Hepatic stellate cell (primary cell): ENCODE data around the gene HHAT.
"Not testable (repeated sequence)": the region's sequence is repeated elsewhere in the genome, so short reads cannot be mapped to it uniquely, and the experiment has no call there.

Experiments
- DNase-seq: peaks from one replicate; pipeline ENCODE4 v3.0.0; 2011; ENCODE audit warnings: low spot score

The HHAT gene

DNA sequence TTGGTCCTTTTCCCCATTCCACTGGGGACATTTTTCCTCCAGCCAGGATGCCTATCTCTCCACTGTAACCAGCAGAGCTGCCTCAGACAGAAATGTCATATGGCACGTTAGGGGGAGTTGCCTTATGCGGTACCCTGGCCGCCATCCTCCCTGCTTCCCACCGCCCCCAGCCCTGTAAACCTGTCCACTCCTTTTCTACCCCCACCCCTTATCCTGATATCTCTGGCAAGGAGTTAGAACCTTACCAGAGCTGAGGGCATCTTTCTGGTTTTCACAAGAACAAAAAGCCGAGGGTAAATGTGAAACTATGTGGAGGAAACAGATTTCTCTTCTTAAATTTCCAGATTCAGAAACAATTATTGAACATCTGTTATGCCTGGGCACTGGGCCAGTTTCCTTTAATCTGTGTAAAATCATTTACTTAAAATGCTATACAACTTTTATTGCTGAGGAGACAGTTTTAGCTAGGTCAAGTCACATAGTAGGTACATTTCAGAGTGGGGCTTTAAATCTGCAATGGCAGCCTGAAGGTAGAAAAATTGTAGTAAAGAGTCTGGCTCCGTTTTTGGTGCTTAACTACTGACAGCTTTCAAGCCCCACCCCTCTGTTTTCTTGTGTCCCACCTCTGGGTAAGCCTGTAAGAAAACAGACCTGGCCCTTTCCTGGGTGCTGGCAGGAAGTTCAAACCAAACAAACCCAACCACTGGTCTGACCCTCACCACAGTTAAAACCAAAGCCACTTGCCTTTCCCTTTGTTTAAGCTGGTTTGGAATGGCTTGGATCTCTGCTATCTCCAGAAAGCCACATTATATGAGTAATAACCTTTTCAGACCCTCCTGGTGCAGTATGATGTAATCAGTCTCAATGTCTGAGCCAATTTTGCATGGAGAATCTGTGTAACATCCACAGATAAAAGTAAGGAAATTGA is 319.0 kb downstream of the HHAT start:
- peak; percentile 11 for DNase-seq

DNA sequence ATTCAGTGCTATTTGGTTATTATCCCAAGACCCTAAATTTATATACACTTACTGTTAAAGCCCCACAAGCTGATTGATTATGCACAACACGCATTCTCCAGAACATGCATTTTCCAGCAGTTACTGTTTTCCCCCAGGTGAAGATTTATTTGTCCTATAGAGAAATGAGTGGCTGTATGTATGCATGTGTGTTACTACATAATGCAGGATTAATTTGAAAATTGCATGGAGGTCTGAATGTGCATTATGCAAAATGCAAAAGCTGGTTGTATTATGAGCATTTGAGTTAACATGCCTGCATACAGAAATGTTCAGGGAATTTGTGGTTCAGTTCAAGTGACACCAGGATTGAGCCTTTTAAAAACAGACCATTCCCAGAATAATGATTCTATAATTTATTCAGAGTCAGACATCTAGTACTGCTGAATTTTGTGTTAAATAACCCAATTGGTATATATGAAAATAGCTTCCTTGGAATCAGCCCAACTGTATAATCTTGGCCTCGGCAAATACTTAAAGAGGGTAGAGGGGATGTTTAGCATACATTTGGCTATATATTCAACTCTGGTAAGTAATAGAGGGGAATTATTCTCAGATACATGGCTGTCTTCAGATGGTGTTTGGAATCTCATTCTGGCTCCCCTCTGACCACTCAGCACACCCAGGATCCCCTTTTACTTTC is 320.0 kb downstream of the HHAT start:
- no peak for DNase-seq

DNA sequence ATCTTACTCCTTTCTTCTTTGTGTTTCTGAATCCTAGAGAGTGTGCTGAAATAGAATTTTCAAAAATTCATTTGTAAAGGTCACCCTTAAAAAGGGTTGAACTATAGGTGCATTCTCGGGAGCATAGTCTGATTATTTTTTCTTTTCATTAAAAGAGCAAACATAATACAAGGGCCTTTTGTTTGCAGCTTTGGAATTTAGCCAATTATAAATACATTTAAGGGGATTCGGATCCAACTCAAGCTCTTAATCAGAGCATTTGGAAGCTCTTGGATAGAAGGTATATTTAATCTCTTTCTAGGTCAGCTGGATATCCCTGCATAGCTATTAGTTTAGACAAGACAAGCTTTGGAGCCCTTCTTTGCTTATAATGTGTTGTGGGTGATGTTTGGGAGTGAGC is 321.7 kb downstream of the HHAT start:
- DNase-seq: no peak

DNA sequence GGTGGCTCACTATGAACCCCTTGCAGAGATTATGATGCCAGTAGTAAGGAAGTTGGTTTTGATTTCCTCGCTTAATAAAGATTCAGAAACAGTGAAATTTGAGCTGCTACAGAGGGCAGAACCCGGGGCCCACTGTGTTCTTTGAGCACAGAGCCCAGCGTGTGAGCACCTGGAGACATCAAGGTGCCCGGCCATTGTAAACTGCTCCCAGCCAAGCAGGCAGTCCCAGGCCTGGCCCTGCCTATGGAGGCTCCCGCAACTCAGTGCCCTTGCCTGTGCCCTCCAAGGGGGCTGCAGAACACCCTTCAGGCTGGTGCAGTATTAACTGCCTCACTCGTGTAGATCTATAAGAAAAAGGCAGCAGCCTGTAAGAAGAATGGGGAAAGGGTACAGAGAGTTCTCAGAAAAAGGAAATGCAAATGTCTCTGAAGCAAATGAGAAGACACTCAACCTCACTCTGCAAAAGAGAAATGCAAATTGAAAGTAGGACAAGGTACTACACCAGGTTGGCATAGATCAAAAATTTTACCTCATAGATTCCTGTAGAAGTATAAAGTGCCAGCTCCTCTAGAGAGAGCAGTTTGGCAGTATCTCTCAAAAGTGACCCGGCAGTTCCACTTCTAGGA is 323.7 kb downstream of the HHAT start:
- DNase-seq: no peak

DNA sequence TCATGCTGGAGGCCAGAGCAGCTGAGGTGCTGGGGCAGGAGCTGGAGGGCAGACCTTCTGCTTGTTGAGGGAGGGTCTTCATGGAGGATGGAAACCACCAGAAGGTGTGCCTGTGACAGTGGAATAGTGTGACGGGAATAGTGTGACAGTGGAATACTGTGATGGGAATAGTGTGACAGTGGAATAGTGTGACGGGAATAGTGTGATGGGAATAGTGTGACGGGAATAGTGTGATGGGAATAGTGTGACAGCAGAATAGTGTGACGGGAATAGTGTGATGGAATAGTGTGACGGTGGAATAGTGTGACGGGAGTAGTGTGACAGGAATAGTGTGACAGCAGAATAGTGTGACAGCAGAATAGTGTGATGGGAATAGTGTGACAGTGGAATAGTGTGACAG is 325.1 kb downstream of the HHAT start:
- DNase-seq: no peak

DNA sequence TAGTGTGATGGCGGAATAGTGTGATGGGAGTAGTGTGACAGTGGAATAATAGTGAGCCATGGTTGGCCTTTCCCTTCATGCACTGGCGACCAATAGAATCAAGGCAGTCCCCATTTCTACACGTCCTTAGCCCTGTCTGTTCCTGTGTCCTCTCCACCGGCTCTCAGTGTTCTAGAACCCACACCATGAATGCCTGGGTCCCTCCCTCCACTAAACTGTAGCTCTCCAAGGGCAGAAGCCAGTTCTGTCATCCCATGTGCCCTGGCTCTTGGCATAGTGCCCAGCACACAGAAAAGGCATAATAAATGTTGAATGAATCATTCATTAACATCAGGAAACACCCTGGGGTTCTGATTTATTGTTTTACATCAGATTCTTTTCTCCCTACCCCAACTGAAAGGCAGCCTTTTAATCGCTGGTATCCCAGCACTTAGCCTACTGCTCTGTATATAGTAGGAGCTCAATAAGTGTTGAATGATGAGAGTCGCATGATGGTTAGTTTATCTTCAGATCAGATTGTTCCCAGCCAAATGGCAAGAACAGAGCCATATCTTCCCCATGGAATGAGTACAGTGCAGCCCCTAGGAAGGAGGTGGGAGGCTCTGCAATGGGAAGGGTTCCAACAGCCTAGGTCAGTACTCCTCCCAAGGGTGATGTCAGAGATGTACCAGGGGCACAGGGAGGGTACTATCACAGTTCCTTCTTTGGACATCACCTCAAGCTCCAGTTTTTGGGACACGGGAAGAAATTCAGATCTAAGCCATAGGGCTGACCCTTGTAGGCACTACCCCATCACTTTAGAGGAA is 325.7 kb downstream of the HHAT start:
- no peak for DNase-seq

DNA sequence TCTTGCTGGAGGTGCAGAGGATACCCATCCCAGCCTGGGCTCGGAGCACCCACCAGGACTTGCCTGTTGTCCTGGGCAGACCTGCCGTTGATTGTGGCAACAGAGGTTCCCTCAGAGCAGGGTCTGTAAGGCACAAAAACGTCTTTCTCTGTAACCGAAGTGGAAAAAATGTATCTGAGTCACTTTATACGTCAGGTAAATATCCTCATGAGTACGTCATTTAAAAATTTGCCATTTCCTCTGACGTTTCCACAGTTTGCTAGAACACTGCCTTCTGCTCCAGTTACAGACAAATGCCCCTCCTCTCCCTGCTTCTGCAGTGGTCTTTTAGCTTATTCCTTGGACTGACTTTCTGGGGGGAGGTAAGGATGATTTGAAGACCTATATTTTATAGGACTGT is 326.8 kb downstream of the HHAT start:
- no peak for DNase-seq

DNA sequence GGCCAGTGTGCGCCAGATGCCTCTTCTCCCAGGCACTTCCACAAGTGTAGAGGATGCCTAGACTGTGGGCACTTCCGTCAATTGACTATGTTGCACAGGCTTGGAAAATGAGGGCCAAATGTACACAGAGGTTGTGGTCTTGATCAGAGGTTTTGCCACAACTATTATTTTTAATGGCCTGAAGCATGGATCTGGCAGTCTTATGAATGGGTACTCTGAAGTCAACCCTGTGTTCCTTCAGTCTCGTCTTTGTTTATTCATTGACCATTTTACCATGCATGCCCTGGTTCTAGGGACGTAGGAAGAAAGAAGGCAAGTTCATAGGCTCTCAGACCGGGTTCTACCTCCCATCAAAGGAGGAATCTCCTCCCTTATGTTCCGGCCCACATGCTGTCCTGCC is 329.1 kb downstream of the HHAT start:
- no peak for DNase-seq

DNA sequence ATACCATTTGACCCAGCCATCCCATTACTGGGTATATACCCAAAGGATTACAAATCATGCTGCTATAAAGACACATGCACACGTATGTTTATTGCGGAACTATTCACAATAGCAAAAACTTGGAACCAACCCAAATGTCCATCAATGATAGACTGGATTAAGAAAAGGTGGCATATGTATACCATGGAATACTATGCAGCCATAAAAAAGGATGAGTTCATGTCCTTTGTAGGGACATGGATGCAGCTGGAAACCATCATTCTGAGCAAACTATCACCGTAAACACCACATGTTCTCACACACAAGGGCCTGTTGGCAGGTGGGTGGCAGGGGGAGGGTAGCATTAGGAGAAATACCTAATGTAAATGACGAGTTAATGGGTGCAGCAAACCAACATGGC is 332.8 kb downstream of the HHAT start:
- not testable (repeated sequence) for DNase-seq

DNA sequence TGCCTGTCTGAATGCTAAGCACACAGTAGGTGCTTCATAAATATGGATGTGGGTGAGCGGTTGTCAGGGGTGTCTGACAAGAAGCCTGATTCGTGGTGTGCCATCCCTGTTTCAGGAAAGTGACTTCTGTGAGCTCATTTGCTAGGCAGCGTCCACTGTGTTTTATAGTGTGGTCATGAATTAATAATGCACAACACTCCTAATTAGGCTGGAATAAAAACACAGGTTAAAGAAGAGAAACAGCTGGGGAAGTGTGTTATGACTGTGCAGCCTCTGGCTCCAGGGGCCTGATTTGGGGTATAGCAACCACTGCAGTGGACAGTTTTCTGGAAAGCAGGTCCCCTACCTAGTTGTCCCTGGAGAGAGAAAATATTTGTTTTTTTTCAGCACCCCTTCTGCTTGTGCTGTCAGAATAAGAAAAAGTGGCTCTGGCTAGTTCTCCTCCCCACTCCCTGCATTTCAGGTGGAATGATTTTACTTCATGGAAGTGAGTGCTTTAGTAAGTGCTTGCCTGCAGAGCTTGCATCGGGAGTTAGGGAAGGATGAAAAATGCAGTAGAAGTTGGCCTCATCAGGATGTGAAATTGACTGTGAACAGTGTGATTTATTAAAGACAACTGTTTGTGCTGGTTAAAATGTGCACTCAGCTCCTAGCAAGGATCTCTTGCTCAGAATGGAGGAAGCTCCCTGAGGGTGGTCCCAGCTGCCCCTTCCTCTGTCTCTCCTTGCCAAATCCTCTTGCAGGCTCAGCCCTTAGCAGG is 333.8 kb downstream of the HHAT start:
- DNase-seq: no peak

DNA sequence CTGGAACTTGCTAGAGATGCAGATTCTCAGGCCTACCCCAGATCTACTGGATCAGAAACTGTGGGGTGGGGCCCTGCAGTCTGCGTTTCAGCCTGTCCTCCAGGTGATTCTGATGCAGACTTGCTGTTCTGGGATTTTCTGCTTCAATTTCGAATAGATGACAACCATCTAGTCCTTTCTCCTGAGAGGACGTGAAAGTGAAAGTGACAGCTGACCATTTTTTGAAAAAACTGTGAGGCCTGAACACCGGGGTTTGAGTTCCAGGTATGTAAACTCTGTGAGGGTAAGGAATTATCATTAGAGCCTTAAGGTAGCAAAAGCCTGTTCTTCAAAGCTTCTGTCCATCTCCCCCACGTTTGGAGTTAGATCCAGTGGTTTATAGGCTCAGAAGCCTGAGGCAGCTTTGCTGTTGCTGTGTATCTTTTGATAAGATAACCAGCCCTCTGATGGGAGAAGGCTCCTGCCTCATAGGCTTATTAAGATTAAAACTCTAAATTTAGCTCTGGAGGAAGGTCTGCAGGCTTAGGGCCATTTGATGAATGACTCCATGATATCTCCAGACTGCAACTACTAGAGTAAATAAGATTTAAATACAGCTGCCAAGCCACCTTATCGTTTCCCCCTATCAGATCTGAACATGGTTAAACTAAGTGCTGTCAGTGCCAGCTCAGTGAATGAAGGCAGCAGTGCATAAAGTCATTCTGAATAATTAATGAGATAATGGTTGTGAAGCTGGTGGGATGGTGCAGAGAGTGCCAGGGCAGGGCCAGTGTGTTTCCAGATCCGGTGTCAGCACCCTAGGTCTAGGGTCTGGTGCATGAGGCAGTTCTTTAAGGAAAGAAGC is 335.2 kb downstream of the HHAT start:
- DNase-seq: no peak

DNA sequence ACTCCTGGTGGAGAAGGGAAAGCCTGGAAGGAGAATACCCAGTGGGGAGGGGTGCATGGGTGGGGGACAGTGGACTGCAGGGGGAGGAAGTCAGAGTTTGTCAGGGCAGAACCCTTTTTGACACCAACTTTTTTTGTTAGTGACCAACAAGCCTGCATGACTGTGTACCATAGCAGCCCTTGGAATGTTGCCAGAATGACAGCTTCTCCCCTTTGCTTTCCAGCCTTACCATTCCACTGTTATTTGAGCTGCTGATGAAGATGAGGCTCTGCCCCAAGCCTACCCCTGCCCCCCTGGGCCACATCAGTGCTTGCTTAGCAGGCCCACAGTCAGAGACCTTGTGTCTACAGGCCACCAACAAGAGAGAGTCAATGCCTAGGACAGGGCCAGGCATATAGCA is 341.2 kb downstream of the HHAT start:
- no peak for DNase-seq

DNA sequence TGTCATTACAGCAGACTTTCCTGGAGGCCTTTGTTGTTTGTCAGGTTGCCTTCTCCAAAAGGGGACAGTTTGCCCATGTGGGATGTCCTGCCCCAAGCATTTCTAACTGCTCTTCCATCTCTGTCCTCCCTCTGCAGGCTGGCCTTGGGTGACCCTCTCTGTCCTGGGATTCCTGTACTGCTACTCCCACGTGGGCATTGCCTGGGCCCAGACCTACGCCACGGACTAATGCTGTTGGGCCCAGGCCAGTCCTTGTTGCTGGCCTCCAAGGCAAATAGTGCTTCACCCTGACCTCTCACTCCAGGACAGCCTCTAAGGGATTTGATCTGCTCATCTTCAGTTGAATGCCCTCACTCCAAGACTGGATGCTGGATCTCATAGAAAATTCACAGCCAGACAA is 345.4 kb downstream of the HHAT start:
- no peak for DNase-seq

DNA sequence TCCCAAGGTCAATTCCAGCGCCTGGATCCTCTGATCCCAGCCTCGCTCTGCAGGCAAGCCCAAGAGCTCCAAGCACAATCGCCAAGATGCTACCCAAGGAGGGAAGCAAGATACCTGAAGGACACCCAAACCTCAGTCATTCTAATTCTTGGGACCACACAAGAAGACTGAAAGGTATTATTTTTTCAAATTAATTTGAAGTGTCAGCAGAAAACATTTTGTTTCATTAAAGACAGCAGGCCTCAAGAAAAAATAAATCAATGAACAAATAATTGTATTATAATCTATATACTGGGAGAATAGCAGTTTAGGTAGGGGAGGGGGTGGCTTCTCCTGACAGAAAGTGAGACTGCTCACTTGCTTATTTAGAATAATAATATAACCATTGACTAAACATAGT is 347.8 kb downstream of the HHAT start:
- no peak for DNase-seq

DNA sequence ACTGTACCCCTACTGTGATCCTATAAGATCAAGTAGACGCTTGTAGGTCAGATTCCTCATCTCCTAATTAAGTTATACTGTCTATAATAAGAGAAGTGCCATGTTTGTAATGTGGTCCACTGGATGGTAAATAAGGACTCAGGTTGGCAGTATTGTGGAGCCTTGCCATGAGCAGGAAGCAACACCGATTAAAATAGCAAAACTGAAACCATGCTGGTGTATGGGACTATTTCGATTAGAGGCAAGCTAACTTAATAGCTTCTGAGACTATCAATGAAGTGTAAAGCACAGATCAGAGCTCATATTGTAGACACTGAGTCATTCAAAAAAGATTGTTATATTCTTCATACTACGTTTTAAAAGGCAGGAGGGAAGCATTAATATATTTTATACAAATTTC is 348.8 kb downstream of the HHAT start:
- DNase-seq: no peak

DNA sequence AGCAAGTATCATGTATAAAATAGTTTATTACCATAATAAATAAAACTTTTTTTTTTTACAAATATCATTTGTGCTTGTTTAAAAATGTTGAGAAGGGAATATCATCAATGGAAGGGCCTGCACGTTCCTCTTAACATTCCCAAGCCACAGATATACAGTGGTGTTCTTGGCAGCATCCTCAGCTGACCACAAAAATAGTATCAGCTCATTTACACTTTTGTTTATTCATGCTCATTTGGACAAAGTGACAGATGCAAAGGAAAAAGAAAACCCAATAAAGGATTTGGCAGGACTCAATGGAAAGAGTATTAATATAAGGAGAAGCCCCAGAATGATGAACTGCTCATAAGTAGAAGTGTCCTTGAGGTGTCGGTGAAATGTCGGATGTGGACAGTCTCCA is 349.6 kb downstream of the HHAT start:
- DNase-seq: no peak

DNA sequence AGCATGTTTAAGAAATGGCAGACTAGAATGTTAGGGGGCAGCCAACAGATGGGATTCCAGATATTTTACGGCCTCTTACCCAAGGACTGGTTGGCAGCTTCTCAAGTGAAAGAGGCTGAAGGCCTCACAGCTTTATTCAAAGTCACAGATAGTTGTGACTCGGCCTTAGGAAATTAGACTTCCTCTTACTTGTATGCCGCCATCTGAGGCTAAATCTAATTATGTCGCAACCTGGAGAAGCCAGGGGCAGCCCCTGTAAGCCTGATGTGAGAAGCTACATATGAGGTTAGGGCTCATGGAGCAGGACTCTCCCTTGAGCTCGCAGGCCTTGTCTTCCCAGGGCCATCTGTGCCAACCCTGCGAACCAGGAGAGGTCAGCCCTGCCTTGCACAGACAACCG is 352.5 kb downstream of the HHAT start:
- DNase-seq: no peak

DNA sequence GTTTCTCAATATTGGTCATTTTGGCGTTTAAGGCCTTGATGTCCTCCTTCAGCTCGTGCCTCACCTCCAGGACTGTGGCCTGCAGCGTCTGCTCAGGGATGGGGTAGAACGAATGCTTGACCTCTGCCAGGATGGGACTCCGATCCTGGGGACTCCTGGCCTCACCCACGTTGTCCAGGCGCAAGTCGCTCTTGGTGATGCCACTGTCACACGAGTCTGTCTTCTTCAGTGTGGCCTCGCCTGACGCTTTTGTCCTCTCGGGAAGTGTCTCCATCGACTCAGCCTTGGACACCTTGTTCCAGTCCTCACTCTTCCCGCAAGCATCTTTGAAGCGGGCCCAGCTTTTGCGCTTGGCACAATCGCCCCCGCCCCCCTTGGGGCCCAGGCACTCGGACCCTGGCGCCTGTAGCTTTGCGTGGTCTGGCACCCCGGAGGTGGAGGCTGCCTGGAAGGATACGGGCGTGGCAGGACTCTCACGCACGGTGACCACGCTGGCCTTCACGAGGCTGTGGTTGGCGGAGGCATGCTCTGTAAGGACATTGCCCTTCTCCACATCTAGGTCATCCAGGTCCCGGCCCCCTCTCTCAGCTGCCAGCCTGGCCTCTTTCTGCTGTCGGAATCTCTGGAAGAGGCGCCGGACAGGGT is 354.8 kb downstream of the HHAT start:
- DNase-seq: no peak

DNA sequence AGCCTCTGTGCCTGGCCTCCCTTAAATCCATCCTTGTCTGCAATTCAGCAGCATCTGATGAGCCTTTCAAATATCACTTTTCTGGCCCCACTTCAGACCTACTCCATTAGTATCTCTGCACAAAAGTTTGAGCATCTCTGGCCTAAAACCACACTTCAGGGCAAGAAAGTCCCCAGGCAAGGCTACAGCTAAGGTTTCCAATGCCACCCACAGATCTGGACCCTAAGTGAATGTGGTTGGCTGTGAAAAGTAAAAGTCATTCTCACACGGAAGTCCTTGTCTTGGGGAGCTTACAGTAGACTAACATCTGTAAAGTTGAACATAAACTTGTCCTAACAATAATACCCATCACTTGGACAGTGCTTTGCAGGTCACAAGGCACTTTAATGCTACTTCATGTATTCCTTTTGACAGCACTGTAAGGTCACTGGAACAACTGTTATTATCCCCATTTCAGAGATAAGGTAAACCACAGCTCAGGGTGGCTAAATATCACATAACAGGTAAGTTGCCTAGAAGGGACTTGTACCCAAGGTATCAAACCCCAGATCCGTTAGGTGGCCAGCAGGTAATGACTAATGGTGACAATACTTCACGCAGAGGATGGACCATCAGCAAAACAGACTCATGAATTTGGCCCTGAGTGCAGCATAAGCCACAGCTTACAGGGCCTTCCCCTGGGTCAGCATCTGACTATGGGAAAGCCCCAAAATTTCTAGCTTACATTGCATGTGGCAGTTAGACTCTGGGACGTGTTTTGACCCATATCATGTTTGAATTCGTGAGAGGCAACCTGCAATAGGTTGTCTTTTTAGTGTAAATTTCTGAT is 356.0 kb downstream of the HHAT start:
- no peak for DNase-seq
